Measurements from ENCODE around the gene MSX2. TPM values are rescaled to one million over a fixed set of nuclear protein-coding genes. Genes with fewer than 3 reads are reported as not detected.

Gene MSX2
- total RNA-seq, 1 donor from 2014 or later, result 2.3 TPM

DNA sequence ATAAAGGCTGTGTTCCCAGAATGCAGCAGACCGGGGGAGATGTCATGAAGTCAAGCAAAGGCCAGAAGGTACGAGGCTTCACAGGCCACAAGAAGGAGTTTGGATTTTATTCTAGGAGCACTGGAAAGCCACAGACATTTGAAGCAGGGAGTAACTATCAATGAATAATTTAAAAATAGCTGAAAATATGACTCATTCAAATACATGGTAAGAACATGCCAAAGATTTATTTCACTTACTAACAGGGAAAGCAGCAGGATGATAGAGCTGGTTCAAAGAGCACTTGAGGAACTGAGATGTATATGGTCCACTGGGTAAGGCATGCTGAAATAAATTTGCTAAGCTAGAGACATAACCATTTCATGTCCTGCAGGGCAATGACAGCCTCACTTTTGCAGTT, 53.2 kb downstream of the MSX2 start:
- Mint-ChIP-seq H3K4me1 (ENCODE audit: low read depth) (peaks cover 21% of the 10 kb centered on the region), H3K27ac (ENCODE audit: unreplicated experiment) (no peak overlapping the region), H3K4me3 (ENCODE audit: unreplicated experiment) (no peak overlapping the region), H3K36me3 (ENCODE audit: low read depth) (no peaks in the 10 kb centered on the region), H3K9me3 (ENCODE audit: low read depth) (no peaks in the 10 kb centered on the region), H3K27me3 (ENCODE audit: low read depth) (peaks cover 13% of the 10 kb centered on the region)
- TF ChIP-seq, protein P1, sequence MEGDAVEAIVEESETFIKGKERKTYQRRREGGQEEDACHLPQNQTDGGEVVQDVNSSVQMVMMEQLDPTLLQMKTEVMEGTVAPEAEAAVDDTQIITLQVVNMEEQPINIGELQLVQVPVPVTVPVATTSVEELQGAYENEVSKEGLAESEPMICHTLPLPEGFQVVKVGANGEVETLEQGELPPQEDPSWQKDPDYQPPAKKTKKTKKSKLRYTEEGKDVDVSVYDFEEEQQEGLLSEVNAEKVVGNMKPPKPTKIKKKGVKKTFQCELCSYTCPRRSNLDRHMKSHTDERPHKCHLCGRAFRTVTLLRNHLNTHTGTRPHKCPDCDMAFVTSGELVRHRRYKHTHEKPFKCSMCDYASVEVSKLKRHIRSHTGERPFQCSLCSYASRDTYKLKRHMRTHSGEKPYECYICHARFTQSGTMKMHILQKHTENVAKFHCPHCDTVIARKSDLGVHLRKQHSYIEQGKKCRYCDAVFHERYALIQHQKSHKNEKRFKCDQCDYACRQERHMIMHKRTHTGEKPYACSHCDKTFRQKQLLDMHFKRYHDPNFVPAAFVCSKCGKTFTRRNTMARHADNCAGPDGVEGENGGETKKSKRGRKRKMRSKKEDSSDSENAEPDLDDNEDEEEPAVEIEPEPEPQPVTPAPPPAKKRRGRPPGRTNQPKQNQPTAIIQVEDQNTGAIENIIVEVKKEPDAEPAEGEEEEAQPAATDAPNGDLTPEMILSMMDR (IDR thresholded peaks at IDR 0.05), result no peak
- no peak for DNase-seq (ENCODE audit: low spot score)

Small RNAs within 50 kb of the gene (microRNA-seq; reads per million reads assigned to microRNA genes)
- gene MIR4634 (ENCODE audit: borderline number of aligned reads), result not detected

Data from chondrocyte (in vitro differentiated cells).